Uterus (tissue), 2 donors: ENCODE measurements around the gene ZBTB47.

Source experiments
- POLR2A ChIP-seq, 2 donors: fragments of 450-650 bp; IDR thresholded peaks; one replicate each; pipeline ENCODE4 v1.6.1; 2016; ENCODE audit warnings: antibody characterized with exemption in 2 of 2, mild to moderate bottlenecking in 1 of 2, moderate library complexity in 1 of 2
- TF ChIP-seq, protein P1 (sequence below), 4 experiments: fragments of 200-600 bp in 2 of 4; fragments of 450-650 bp in 2 of 4; sonication (generic) in 2 of 4; IDR thresholded peaks; one replicate each; pipeline ENCODE4 v1.5.1; 2016 to 2019; ENCODE audit warnings: antibody characterized with exemption in 4 of 4, mild to moderate bottlenecking in 2 of 4, moderate library complexity in 1 of 4

DNA sequence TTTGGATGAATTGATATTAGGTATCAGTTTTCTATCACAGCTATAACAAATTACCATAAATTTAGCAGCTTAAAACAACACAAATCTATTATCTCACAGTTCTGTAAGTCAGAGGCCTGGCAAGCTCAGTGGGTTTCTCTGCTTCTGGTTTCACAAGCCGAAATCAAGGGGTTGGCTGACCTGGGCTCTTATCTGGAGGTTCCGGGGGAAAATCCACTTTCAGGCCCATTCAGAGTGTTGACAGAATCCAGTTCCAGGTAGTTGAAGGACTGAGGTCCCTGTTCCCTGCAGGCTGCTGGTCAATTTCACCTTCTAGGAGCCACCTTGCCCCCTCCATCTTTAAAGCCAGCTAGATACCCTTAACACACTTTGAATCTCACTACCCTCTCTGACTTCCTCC, 60.2 kb downstream of the ZBTB47 start:
- TF ChIP-seq, protein P1, sequence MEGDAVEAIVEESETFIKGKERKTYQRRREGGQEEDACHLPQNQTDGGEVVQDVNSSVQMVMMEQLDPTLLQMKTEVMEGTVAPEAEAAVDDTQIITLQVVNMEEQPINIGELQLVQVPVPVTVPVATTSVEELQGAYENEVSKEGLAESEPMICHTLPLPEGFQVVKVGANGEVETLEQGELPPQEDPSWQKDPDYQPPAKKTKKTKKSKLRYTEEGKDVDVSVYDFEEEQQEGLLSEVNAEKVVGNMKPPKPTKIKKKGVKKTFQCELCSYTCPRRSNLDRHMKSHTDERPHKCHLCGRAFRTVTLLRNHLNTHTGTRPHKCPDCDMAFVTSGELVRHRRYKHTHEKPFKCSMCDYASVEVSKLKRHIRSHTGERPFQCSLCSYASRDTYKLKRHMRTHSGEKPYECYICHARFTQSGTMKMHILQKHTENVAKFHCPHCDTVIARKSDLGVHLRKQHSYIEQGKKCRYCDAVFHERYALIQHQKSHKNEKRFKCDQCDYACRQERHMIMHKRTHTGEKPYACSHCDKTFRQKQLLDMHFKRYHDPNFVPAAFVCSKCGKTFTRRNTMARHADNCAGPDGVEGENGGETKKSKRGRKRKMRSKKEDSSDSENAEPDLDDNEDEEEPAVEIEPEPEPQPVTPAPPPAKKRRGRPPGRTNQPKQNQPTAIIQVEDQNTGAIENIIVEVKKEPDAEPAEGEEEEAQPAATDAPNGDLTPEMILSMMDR (IDR thresholded peaks at IDR 0.05), result no peak
- TF ChIP-seq POLR2A (IDR thresholded peaks at IDR 0.05), result no peak
